Right ventricle myocardium inferior (tissue), 1 donor: Measurements from ENCODE around the gene ACTR5. TPM values are rescaled to one million over a fixed set of nuclear protein-coding genes. Genes with fewer than 3 reads are reported as not detected.

ENCODE experiments used
- ATAC-seq: fragments of 200-7000 bp; cut with Tn5 transposase; one replicate; pipeline ENCODE4 v1.9.1; 2020; ENCODE audit warnings: mild to moderate bottlenecking, moderate library complexity
- DNase-seq: peaks from one replicate; pipeline ENCODE4 v3.0.0; 2021; ENCODE audit errors: missing footprints
- intact Hi-C: fragments of 100-400 bp; cut with DNase I; formaldehyde crosslinking; loops from one replicate; pipeline ENCODE4 v1.11.0; 2022
- total RNA-seq: library from RNA; stranded (reverse); fragmentation: NEBNext Ultra II Directional; extraction: Animal tissue kit (Norgen Biotek cat#: 25700); gene quantifications from one replicate; pipeline ENCODE4 v1.2.1, GENCODE V29; 2021
- donor health status: DM: no; HTN: yes; CAD: no; lungs with severe emphysema.

ACTR5 gene
- total RNA-seq, 1 donor from 2014 or later = 2.6 TPM

GRCh38 chr20:38727607-38728190 lies 20.6 kb upstream of the ACTR5 start:
- DNase-seq (no peak), ATAC-seq (no peak)
- intact Hi-C loops = no loop called here

GRCh38 chr20:38728191-38728781 lies 20.0 kb upstream of the ACTR5 start:
- intact Hi-C loops = no loop called here
- ATAC-seq = no peak
- DNase-seq = no peak

- intact Hi-C loops = no loop called here
- DNase-seq (no peak), ATAC-seq (no peak)
Observed at GRCh38 chr20:38728911-38729642, 19.2 kb upstream of the ACTR5 start.

GRCh38 chr20:38729767-38730166 lies 18.5 kb upstream of the ACTR5 start:
- intact Hi-C loops = loop anchor here (2.0 kb wide), 1 partner anchor 83 kb away; no protein-coding TSS in a partner anchor
- DNase-seq (no peak), ATAC-seq (no peak)

GRCh38 chr20:38730167-38730988 lies 17.9 kb upstream of the ACTR5 start:
- DNase-seq (no peak), ATAC-seq (no peak)
- intact Hi-C loops = loop anchor here (2.0 kb wide), 1 partner anchor 84 kb away; no protein-coding TSS in a partner anchor

- ATAC-seq (peak; percentile 74), DNase-seq (peak; percentile 86)
- intact Hi-C loops = loop anchor here (2.0 kb wide), 1 partner anchor 84 kb away; no protein-coding TSS in a partner anchor
Observed at GRCh38 chr20:38730989-38731737, 17.1 kb upstream of the ACTR5 start.

- DNase-seq (no peak), ATAC-seq (no peak)
- intact Hi-C loops = loop anchor here (2.0 kb wide), 1 partner anchor 85 kb away; no protein-coding TSS in a partner anchor
Observed at GRCh38 chr20:38731738-38732113, 16.5 kb upstream of the ACTR5 start.

- intact Hi-C loops = no loop called here
- DNase-seq = no peak
- no peak for ATAC-seq
Observed at GRCh38 chr20:38732981-38733380, 15.3 kb upstream of the ACTR5 start.

- no peak for ATAC-seq
- DNase-seq = no peak
- intact Hi-C loops = no loop called here
Observed at GRCh38 chr20:38735172-38735571, 13.1 kb upstream of the ACTR5 start.

- no peak for DNase-seq
- ATAC-seq = no peak
- intact Hi-C loops = no loop called here
Observed at GRCh38 chr20:38737887-38738286, 10.4 kb upstream of the ACTR5 start.

- intact Hi-C loops = no loop called here
- ATAC-seq (no peak), DNase-seq (no peak)
Observed at GRCh38 chr20:38745757-38746156, 2.5 kb upstream of the ACTR5 start.

- DNase-seq (no peak), ATAC-seq (no peak)
- intact Hi-C loops = no loop called here
Observed at GRCh38 chr20:38747495-38748096, 664 bp upstream of the ACTR5 start.

- ATAC-seq (no peak), DNase-seq (no peak)
Observed at GRCh38 chr20:38748861-38749149, 545 bp downstream of the ACTR5 start.

GRCh38 chr20:38751360-38751976 lies 3.2 kb downstream of the ACTR5 start:
- no peak for ATAC-seq
- intact Hi-C loops = loop anchor here (1.0 kb wide), 1 partner anchor 105 kb away; no protein-coding TSS in a partner anchor
- no peak for DNase-seq

More at GRCh38 chr20:38748861-38749149, 545 bp downstream of the ACTR5 start:
- intact Hi-C loops = no loop called here

GRCh38 chr20:38752029-38752428 lies 3.8 kb downstream of the ACTR5 start:
- no peak for DNase-seq
- intact Hi-C loops = no loop called here
- no peak for ATAC-seq

- intact Hi-C loops = no loop called here
- DNase-seq (no peak), ATAC-seq (no peak)
Observed at GRCh38 chr20:38754924-38755323, 6.7 kb downstream of the ACTR5 start.

- no peak for DNase-seq
- intact Hi-C loops = no loop called here
- ATAC-seq = no peak
Observed at GRCh38 chr20:38755324-38755910, 7.2 kb downstream of the ACTR5 start.
